ENCODE data around the gene HAND2. TPM values are rescaled to one million over a fixed set of nuclear protein-coding genes. Genes with fewer than 3 reads are reported as not detected.

The HAND2 gene
- polyA plus RNA-seq, 4 donors, result 0.11 to 1.2 (median 0.64) TPM; not detected in 1

DNA sequence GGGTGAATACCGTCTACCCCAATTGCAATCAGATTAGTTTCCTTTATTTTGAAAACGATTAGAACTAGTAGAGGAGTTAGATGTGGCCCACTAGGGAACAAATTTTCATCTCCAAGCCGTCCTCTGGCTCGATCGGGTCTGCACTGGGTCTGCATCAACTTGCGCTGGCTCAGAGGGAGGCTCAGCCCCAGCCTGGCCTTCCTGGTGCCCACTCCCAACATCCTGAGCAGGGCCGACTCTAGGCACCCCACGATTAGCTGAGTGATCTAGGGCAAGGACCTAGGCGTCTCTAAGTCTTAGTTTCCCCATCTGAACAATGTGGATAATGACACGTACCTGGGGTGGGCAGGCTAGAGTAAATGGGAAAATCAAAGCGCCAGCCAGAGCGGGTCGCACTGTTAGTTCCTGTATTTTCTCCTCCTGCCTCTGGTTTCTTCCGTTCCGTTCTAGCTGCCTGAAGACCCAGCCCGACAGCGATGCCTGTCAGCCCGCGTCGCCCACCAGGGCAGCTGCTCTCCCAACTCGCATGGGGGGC, 7.7 kb upstream of the HAND2 start:
- DNase-seq (ENCODE audit: low read depth in 4 of 4, low spot score in 3 of 4), result no peak

DNA sequence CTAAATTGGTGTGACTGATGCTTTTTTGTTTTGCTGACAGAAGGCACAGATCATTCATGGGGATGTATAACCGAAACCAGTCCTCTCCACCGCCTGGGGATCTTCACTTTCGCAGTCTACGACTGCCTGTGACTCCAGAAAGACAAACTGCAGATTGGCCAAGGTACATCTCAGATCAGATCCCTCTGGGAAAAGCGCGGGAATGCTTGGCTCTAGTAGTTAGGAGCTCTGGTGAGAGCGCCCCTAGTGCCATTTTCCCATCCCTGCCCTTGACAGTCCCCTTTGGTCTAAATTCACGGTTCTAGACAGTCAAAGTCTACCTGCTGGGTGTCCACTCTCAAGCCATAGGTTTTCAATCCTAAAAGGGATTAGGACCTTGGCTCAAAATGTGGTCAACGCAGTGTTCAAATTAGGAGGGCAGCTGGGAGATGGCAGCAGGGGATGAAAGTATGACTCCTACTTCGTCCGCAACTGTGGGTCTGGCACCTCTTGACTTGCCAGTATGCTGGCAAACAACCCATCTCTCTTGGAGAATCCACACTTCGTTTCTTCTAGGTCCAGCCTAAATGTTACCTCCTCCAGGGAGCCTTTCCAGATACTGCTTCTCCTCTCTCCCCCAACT, 6.9 kb upstream of the HAND2 start:
- no peak for DNase-seq (ENCODE audit: low read depth in 4 of 4, low spot score in 3 of 4)

DNA sequence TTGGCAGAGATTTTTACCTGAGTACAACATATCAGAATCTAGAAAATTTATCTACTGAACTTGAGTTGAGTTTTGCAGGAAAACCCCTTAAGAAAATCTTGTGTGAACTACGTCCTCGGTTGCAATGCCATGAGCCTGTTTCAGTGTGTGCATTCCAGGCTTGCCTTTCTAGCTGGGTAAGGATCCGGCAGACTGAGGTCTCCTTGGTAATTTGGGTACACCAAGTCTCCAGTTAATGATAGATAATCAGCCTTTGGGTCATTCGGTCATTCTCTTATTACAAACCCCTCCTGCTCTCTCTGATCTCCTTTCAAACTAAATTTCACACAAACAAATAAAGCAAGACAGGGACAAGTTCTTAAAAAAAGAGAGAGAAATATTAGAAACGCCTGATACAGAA, 5.9 kb upstream of the HAND2 start:
- DNase-seq (ENCODE audit: low read depth in 4 of 4, low spot score in 3 of 4), result no peak

- DNase-seq (ENCODE audit: low read depth in 4 of 4, low spot score in 3 of 4), result no peak
These were observed 5.3 kb upstream of the HAND2 start for GRCh38 chr4:173535165-173535902.

DNA sequence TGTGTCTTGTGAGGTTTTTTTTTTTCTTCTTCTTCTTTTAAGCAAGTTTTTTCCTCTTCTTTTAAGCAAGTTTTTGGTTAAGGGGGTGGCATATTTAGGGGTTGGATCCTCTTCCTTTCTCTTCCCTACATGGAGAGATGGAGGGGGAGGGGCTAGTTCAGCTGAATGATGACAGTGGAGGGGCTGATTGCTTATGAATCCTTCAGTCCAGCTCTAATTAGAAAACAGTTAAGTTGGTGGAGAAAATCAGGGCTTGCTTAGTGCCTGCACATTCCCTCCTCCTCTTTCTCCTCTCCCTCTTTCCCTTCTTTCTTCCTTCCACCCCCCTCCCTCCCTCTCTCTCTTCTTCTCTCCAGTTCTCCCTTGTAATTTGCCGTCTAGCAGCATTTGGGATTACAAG, 4.4 kb upstream of the HAND2 start:
- no peak for DNase-seq (ENCODE audit: low read depth in 4 of 4, low spot score in 3 of 4)

DNA sequence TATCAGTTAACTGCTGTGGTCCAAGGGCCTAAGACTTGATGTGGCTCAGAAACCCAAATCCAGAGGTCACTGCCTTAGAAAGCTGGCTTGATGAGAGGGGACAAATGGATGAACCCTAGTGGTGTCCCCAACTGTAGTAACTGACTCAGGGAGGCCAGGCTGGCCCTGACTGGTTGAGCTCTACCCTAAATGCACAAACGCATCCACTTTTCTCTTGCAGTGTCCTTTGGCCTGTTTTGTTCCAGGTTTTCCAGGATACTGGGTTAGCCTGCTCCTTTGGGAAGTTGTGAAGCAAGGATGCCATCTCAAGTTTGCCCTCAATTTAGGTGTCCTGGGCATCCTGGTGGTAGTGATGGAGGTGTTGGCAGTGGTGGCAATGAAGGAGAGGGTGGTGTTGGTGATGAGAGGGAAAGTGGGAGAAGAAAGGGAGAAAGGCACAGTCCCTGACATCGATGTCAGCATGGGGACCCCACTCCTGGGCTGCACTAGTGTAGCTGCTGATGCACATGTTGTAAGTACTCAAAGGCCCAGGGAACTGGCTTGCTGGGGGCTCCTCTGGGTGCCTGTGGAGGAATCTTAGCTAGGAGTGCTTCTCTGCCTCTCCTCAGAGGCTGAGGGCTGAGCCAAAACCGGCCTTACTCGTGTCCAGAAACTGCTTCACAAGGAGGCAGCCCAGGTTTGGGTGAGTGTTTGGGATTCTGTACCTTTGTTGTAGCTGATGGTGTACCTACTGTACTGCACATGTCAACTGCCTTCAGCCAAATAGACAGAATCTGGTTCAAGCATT, 2.9 kb upstream of the HAND2 start:
- no peak for DNase-seq (ENCODE audit: low read depth in 4 of 4, low spot score in 3 of 4)

DNA sequence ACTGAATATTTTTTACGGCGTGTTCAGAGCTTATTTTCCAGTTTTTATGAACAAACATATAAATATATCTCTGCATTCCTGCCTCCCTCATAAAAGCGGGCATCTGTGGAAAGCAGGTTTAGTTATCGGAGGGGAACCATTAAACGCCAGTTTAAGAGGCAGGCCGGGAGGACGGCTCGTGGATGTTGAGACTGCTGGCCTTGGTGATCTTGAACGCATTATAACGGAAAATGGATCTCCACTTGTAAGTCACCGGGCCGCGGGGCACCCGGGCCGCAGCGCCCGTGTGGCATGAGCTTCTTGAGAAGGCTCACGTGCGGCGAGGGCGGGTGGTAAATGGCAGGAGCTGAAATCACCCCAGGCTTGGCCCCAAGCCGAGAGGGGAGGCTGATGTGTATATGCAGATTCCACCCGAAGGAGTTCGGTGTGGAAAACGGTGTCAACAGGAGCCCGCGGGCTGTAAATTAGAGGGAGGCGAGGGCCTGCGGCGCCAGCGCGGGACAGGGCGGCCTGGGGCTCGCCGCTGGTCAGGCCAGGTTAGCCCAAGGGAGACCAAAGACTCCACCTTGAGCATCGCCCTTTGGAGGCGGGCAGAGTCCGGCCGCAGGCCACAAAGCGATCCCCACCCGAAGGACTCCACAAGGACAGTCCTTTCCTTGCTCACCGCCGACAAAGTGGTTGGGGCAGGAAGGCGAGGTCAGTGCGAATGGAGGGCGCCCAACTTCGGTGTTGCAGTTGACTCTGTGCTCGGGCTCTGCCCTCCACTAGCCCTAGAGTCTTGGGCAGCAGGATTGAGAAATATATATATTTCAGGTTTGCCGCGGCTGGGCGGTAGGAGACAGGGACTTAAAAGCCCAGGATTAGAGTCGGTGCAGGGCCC, 1.3 kb upstream of the HAND2 start:
- no peak for DNase-seq (ENCODE audit: low read depth in 4 of 4, low spot score in 3 of 4)

DNA sequence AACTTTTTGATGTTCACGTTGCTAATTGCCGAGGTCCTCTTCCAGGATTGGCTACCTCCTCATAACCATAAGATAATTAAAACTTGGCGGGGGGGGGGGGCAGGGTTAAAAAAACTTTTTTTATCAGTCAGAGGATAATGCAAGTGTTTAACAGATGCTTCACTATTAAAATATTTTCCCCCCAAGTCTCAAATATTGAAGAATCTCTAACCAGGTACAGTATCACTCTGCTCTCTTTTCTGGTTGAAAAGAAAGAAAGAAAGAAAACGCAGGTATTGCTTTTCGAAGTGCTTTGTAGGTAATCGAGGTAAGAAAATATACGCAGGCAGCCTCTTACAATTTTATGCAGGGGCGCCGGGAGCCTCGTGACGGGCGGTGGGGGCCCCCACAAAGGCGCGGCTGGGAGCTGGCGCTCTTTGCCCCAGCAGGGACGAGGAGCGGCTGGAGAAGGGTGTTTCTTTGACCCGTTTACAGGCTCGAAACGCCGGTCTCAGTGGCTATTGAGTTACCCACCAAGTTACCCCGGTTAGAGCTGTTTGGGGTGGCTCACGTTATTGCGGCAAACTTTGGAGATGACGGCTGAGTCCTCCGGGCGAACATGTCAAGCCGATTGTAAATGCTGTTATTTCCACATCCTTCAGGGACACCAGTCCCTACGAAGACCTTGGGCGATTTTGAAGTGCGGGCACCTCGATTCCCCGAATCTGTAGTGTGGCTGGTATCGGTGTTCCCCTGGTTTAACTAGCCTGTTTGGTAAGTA, 477 bp upstream of the HAND2 start:
- no peak for DNase-seq (ENCODE audit: low read depth in 4 of 4, low spot score in 3 of 4)

DNA sequence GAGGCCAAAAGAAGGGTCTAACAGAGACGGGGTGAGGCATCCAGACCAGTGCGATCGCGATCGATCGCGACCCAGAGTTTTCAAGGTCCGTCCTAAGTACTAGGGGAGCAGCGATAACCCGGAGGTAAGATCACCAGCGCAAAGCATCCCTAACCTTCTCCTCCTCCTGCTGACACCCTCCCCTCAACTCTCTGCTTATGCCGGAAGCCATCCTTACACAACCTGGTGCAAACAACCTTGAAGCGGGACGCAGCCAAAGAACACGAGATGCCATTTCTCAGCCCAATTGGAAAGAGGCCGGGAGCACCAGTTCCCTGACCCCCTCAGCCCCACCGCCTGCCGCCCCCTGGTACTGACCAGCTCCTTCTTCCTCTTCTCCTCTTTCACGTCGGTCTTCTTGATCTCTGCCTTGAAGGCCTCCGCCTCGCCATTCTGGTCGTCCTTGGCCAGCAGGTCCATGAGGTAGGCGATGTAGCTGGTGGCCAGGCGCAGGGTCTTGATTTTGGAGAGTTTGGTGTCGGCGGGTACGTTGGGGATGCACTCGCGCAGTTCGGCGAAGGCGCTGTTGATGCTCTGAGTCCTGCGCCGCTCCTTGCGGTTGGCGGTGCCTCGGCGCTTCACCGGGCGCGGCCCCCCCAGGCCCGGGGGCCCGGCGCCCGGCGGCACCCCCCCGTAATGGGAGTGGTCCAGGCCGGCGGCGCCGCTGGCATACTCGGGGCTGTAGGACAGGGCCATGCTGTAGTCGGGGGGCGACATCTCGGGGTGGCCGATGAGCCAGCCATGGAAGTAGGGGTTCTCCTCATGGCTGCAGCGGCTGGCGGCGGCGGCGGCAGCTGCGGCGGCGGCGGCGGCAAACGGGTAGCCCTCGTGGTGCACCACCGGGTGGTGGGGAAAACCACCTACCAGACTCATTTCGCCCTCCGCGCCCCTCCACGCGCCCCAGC, 1.4 kb downstream of the HAND2 start:
- DNase-seq (ENCODE audit: low read depth in 4 of 4, low spot score in 3 of 4), result no peak

DNA sequence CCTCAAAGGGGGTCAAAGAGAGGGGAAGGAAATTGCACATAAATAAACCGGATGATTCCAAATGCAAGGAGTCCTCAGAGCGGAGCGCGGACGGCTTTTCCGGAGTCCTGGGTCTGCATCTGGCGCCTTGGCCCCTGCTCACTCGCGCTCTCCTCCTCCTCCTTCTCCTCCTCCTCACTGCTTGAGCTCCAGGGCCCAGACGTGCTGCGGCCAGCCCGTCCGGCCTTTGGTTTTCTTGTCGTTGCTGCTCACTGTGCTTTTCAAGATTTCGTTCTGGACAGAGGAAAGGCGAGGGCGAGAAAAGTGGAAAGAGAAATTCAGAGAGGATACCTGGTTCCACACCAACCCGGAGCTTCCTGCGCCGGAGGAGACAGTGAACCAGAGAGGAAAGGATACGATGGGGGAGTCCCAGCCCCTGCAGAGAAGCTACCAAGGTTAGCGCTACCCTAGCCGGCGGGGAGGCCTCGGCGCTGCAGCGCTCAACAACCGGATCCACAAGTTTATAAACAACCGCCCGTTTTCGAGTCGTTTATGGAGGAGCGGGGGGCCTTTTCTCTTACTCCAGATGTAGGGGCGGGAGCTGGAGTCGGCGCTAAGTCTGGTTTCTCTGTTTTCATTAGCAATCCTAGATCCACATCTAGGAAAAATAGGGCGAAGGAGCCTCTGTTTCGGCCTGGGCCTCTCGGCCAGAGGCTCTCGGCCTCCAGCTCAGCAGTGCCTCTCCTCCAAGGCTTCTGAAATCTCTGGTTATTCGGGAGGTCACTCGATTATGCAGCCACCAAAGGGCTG, 2.7 kb downstream of the HAND2 start:
- no peak for DNase-seq (ENCODE audit: low read depth in 4 of 4, low spot score in 3 of 4)

DNA sequence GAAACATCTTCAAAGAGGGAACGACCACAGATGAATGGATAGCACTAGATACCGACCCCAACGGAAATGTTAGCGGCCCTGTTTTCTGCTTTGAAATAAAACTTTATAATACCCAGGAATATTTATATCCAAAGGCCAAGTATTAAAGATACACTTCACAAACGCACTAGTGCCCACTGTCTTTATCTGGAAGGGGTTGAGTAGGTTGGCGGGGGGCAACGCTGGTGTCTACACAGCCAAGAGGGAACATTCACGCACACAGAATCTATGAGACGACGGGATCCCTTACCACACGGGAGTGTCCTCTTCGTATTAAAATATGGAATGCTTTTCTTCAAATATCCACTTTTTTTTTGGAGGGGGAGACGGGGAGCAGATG, 3.3 kb downstream of the HAND2 start:
- DNase-seq (ENCODE audit: low read depth in 4 of 4, low spot score in 3 of 4), result no peak

GRCh38 chr4:173526027-173526482, 4.0 kb downstream of the HAND2 start:
- DNase-seq (ENCODE audit: low read depth in 4 of 4, low spot score in 3 of 4), result no peak

DNA sequence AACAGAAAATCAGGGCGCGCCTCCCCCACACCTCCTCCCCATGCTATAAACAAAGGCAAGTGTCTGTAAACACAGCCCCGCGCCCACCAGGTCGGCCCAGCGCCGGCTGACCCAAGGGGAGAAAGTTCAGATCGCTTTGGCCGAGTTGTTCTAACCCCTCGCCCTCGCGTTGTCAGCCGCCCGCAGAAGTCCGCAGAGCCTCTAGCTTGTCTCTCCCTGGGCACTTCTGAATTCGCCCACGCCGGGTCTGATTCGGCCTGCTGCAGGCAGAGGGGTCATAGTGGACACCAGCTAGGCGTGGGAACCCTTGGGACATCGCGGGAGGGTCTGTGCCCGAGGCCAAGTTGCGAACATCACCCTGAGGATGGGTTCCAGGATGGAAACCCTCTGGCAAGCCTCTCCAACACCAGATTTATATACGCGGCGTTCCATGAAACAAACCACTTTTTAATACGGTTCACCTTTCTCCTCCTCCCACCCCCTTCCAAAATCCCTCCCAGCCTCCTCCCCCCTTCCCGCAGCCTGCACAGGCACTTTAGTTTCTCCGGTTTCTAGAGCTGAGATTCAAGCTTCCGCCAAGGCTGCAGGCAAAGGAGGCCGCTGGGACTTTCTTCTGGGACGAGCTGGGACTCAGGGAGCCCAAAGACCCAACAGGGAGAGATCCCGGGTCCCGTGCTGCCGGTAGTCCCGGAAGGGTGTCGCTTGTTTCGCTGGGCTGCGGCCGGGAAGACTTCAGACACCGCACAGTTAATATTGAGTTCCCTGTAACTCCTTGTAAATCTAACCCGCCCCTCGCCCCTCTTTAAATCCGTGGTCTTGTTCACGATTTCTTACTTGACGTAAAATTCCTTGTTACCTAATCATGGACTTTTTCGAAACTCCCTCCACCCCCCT, 4.7 kb downstream of the HAND2 start:
- no peak for DNase-seq (ENCODE audit: low read depth in 4 of 4, low spot score in 3 of 4)

DNA sequence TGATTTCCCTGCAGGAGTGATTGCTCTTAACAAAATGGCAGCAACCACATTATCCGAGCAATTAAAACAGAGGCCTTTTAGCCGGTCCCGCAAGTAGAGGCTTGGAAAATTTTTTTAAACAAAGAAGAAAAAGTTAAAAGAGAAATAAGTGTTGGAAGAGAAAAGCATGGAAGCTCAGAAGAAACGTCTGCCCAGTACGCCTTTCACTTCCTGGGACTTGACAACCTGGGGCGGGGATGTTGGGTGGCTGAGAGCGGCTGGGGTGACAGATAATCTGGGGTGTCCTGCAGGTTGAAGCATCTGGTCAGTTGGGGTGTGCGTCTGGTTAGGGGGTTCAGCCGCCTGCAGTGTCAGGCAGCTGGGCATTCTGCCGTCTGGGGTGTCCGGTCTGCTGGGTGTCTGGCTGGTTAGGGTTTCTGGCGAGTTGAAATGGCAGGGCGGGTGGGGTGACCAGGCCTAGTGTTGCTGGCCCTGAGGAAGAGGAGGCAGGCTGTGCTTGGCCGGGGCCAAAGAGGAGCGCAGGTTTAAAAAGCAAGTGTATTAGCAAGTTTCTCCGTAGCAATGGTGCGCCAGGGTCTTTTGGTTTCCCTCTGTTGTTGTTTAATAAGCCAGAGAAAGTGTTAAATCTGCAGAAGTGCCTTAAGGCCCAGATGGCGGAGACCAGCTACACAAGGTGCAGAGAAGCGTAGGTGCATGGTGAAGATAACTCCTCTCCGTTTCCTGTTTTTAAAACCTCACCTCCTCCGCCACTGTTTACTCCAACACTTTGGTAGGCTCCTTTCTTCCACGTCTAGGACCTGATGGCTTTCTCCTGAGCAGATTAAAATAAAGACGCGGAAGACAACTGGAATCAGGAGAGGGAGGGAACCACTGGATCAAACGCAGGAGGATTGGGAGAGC, 5.6 kb downstream of the HAND2 start:
- no peak for DNase-seq (ENCODE audit: low read depth in 4 of 4, low spot score in 3 of 4)

DNA sequence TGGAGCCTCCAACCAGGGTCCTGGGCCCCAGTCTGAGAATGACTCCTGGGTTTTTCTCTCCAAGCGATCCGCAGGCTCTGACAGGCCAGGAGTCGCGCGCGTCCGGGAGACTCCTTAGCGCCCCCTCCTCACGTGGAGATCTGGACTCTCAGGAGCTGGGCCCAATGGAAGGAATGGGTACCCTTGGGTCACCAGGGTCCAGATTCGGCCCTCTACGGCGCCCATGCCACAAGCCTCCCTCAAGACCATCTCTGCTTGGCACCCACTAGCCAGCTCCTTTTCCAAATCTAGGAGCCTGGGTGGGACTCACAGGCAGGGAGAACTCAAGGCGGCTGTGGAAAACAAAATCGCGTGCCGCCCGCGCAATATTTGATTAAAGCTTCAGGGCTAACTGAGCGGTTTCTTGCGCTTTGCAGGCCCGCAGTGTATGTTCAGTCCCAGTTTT, 7.1 kb downstream of the HAND2 start:
- DNase-seq (ENCODE audit: low read depth in 4 of 4, low spot score in 3 of 4), result no peak

Measured in left renal pelvis (tissue), 4 donors.